ENCODE measurements around the gene MYMX.

DNA sequence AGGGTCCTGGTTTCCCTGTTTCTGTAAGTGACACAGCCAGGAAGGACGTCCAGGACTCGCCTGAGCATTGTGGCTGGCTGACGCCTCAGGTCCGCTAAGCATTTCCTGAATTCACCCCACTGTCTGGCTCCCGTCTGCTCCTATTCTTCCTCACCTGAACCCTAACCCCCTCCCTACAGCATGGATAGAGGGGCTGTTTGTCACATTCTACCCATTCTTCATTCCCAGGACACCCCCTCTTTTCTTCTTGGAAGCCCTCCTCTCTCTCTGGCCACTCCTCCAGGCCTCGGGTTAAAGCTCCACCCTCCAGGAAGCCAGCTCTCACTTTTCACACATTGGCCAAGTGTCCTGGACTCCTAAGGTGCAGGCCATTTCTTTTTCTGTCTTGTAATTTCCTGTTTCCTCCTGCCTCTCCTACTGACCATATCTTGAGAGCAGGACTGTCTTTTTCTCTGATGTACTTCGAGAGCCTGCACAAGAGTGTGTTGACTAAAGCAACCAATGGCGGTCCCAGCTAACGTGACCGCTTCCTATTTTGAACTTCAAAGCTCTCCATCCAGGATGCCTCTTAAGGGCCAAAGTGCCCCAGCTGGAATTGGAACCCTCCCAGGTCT, 24.2 kb upstream of the MYMX start:
- TF ChIP-seq POLR2A (IDR thresholded peaks at IDR 0.05; ENCODE audit: low read depth, low read length), result no peak
- TF ChIP-seq POLR2AphosphoS5 (IDR thresholded peaks at IDR 0.05; ENCODE audit: low read depth, low read length), result no peak

Measured in GM12892 (cell line).